Lower lobe of right lung (tissue), 2 donors: ENCODE measurements around the gene SLC6A16. TPM values are rescaled to one million over a fixed set of nuclear protein-coding genes. Genes with fewer than 3 reads are reported as not detected.

Source experiments
- ATAC-seq, 2 donors: fragments of 200-7000 bp; cut with Tn5 transposase; one replicate each; pipeline ENCODE4 v1.9.1; 2020 to 2022; ENCODE audit warnings: mild to moderate bottlenecking in 2 of 2, moderate library complexity in 2 of 2
- DNase-seq: peaks from one replicate; pipeline ENCODE4 v3.0.0-alpha.2; 2020
- H3K27ac ChIP-seq: fragments of 200-600 bp; one replicate; pipeline ENCODE4 v1.8.0; 2022
- H3K27me3 ChIP-seq: fragments of 200-600 bp; one replicate; pipeline ENCODE4 v1.8.0; 2022; ENCODE audit warnings: low read depth
- H3K36me3 ChIP-seq: fragments of 200-600 bp; one replicate; pipeline ENCODE4 v1.8.0; 2022; ENCODE audit warnings: mild to moderate bottlenecking
- H3K4me1 ChIP-seq: fragments of 200-600 bp; one replicate; pipeline ENCODE4 v1.8.0; 2022
- H3K4me3 ChIP-seq: fragments of 200-600 bp; one replicate; pipeline ENCODE4 v1.8.0; 2022; ENCODE audit warnings: mild to moderate bottlenecking
- H3K9me3 ChIP-seq: fragments of 200-600 bp; one replicate; pipeline ENCODE4 v1.8.0; 2022
- CTCF ChIP-seq: fragments of 200-600 bp; IDR thresholded peaks from one replicate; pipeline ENCODE4 v1.8.0; 2022; ENCODE audit warnings: antibody characterized with exemption, mild to moderate bottlenecking
- intact Hi-C: fragments of 100-400 bp; cut with DNase I; formaldehyde crosslinking; loops from one replicate; pipeline ENCODE4 v1.11.0; 2022
- total RNA-seq: library from RNA; stranded (reverse); fragmentation: NEBNext Ultra II Directional; extraction: Animal tissue kit (Norgen Biotek cat#: 25700); gene quantifications from one replicate; pipeline ENCODE4 v1.2.1, GENCODE V29; 2021
- donor health status: DM: no; HTN: yes; CAD: no; lungs with severe emphysema.

SLC6A16 gene
- total RNA-seq, 1 donor from 2014 or later, result 4.9 TPM

GRCh38 chr19:49343123-49343522, 18.1 kb upstream of the SLC6A16 start:
- no peak for TF ChIP-seq CTCF
- H3K36me3 ChIP-seq, result peaks cover 73% of the 10 kb centered on the region
- H3K27ac ChIP-seq, result no peak overlapping the region
- H3K9me3 ChIP-seq, result no peaks in the 10 kb centered on the region
- ATAC-seq (no peak), DNase-seq (peak; percentile 24)
- peaks cover 28% of the 10 kb centered on the region for H3K4me1 ChIP-seq
- H3K4me3 ChIP-seq, result no peak overlapping the region
- intact Hi-C loops, result no loop called here
- H3K27me3 ChIP-seq, result no peaks in the 10 kb centered on the region

GRCh38 chr19:49342291-49342721, 17.3 kb upstream of the SLC6A16 start:
- Histone ChIP-seq H3K36me3 (peaks cover 65% of the 10 kb centered on the region), H3K27ac (no peak overlapping the region), H3K4me1 (peaks cover 30% of the 10 kb centered on the region), H3K27me3 (no peaks in the 10 kb centered on the region), H3K4me3 (no peak overlapping the region), H3K9me3 (no peaks in the 10 kb centered on the region)
- TF ChIP-seq CTCF, result no peak
- ATAC-seq (no peak), DNase-seq (peak; percentile 38)
- intact Hi-C loops, result no loop called here

- ATAC-seq, result no peak
- Histone ChIP-seq H3K4me3 (no peak overlapping the region), H3K27me3 (no peaks in the 10 kb centered on the region), H3K27ac (peak overlapping the region; percentile 87), H3K4me1 (peaks cover 30% of the 10 kb centered on the region), H3K9me3 (no peaks in the 10 kb centered on the region), H3K36me3 (peaks cover 52% of the 10 kb centered on the region)
- TF ChIP-seq CTCF, result no peak
- DNase-seq, result peak; percentile 26
- intact Hi-C loops, result no loop called here
These were observed 16.1 kb upstream of the SLC6A16 start for GRCh38 chr19:49340865-49341718.

GRCh38 chr19:49340069-49340864, 15.3 kb upstream of the SLC6A16 start:
- H3K4me1 ChIP-seq, result peaks cover 30% of the 10 kb centered on the region
- no peaks in the 10 kb centered on the region for H3K27me3 ChIP-seq
- H3K36me3 ChIP-seq, result peaks cover 44% of the 10 kb centered on the region
- DNase-seq, result peak; percentile 75
- ATAC-seq, result peak; percentile 76 to 78
- H3K27ac ChIP-seq, result peak overlapping the region; percentile 87
- H3K9me3 ChIP-seq, result no peaks in the 10 kb centered on the region
- peak overlapping the region; percentile 60 for H3K4me3 ChIP-seq
- intact Hi-C loops, result no loop called here
- no peak for TF ChIP-seq CTCF

- TF ChIP-seq CTCF, result no peak
- peaks cover 36% of the 10 kb centered on the region for H3K4me1 ChIP-seq
- no peaks in the 10 kb centered on the region for H3K27me3 ChIP-seq
- peak overlapping the region; percentile 87 for H3K27ac ChIP-seq
- H3K4me3 ChIP-seq, result peak overlapping the region; percentile 60
- intact Hi-C loops, result no loop called here
- peaks cover 36% of the 10 kb centered on the region for H3K36me3 ChIP-seq
- H3K9me3 ChIP-seq, result no peaks in the 10 kb centered on the region
- peak; percentile 94 to 95 for ATAC-seq
- peak; percentile 89 for DNase-seq
These were observed 14.5 kb upstream of the SLC6A16 start for GRCh38 chr19:49339301-49340068.
